HG03066 (cell line): ENCODE results near the gene ARGLU1.

Source experiments
- ATAC-seq: cut with Tn5 transposase; IDR thresholded peaks from one replicate; pipeline ENCODE4 v1.9.1; 2021; ENCODE audit warnings: low read depth; ENCODE audit not compliant: unreplicated experiment

The ARGLU1 gene

DNA sequence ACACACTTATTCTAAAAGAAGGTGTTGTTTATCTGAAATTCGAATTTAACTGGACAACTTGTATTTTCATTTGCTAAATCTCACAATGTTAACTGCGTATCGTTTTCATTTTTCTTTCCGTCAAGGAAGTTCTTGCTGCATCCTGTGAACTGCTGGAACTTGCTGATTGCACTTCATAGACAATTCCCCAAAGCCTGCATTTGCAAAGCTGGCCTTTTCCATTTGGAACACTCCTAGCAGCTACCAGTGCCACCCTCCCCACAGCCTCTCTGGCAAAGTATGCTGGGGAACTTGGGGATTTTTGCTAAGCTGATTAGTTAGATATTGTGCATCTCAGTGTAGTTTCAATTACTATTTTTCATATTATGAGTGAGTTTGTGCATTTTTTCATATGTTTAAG lies 20.4 kb upstream of the ARGLU1 start:
- no peak for ATAC-seq

- no peak for ATAC-seq
Observed at GRCh38 chr13:106587787-106588186, 19.9 kb upstream of the ARGLU1 start.

GRCh38 chr13:106586648-106587166 lies 18.8 kb upstream of the ARGLU1 start:
- no peak for ATAC-seq

GRCh38 chr13:106581225-106581624 lies 13.3 kb upstream of the ARGLU1 start:
- no peak for ATAC-seq

- ATAC-seq: no peak
Observed at GRCh38 chr13:106575896-106576295, 8.0 kb upstream of the ARGLU1 start.

GRCh38 chr13:106573868-106574267 lies 5.9 kb upstream of the ARGLU1 start:
- no peak for ATAC-seq

GRCh38 chr13:106573284-106573846 lies 5.4 kb upstream of the ARGLU1 start:
- ATAC-seq: no peak

- ATAC-seq: peak; percentile 21
Observed at GRCh38 chr13:106570299-106570852, 2.4 kb upstream of the ARGLU1 start.

DNA sequence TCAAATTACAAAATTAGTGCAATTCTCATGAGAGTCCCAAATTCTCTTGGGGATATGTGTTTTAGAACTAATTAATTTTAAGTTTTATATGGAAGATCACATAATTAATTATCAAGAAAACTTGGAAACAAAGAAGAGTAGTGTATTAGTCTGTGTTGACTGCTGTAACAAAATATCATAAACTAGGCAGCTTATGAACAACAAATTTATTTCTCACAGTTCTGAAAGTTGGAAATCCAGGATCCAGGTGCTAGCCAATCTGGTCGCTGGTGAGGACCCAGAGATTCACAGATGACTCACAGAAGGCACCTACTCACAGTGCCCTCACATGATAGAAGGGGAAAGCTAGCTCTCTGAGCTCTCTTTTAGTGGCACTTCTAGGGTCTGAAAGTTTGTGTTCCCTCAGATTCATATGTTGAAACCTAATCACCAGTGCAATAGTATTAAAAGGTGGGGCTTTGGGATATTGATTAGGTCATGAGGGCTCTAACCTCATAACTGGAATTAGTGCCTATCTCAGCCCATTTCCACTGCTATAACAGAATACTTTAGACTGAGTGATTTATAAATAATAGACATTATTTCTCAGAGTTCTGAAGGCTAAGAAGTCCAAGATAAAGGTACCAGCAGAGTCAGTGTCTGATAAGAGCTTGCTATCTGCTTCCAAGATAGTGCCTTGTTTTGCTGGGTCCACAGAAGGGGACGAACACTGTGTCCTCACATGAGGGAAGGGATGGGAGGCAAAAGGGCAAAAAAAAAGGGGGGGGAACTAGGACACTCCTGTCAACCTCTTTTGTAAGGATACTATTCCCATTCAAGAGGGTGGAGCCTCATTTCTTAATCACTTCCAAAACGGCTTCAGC lies 1.5 kb upstream of the ARGLU1 start:
- ATAC-seq: no peak

DNA sequence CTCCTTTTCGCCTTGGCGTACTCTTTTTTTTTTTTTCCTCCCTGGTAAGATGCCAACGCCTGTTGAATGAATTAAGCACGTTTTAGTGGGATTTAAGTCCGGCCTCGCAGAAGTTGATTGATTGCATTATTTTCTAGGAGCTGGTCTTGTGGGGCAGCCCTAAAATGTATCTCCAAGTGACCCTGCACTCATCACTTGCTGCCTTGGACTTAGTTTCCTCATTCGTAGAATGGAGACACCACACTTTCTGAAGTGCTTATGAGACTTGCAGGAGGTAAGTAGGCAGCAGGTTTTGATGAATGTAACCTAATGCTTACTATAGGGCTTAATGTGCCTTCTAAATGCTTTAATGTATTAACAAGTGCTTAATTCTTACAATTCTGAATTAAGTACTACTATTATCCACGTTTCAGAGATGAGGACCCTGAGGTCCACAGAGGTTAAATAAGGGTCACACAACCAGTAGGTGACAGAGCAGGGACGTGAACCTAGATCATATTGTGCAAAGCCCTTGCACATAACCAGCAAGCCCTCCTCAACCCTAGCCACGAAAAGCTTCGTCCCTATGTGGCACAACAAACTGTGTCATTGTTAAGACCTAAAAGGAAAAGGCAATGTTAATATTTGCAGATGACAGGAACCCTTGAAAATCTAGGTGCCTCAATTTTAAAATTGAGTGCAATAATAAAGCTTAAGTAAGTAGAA lies 514 bp upstream of the ARGLU1 start:
- ATAC-seq: peak; percentile 26

DNA sequence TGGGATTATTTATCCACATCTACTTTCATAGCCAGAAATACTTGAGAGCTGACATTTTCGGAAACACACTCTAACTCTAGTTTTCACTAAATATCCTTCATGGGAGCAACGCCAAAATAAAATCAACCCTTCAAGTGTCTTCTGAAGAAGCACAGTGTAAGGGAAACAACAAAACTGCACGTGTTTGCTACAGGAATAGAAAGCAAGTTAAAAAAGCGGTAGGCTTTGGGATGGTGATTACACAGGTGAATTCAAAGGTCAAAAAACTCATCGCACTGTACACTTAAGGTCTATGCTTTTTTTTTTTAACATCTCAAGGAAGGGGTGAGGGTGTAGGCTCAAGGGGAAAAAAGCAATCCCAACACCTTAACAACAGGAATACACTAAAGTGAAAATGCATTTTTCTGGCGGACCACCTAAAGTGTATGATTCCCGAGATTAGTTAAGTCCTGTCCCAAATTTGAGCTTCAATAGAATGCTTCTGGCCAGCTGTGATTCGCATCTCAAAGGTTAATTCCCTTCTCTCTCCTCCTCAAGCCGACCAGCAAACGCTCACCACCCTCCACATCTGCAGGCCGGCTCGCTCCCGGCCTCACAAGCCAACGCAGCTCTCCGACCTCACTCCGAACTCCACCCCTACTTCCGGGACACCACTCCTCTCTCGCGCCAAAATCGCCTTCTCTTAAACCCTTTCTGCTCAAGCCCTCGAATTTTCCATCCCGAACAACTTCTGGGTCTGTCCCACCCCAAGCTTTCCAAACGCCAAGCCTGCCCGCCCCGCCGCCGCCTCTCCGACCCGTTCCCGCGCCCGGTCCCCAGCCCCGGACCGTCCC lies 1.1 kb downstream of the ARGLU1 start:
- ATAC-seq: peak; percentile 42

- no peak for ATAC-seq
Observed at GRCh38 chr13:106565127-106565775, 2.7 kb downstream of the ARGLU1 start.

- no peak for ATAC-seq
Observed at GRCh38 chr13:106562301-106562700, 5.6 kb downstream of the ARGLU1 start.

GRCh38 chr13:106561551-106562170 lies 6.3 kb downstream of the ARGLU1 start:
- ATAC-seq: peak; percentile 76

DNA sequence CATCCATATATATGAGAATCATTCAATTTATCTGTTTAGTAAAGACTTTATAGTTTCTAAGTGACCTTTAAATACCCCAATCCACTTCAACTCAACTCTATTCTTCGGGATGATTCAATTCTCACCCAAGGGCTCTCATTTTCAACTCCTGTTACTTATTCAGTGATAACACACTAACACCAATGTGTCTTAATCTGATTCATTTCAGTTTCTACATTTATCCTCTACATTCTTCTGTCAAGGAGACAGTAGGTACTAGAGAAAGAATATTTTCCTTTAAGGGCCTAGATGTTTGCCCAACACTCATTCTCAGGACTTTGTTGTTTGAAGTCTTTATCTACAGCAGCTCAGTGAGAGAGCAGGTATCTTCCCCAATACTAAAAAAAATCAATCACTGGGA lies 7.1 kb downstream of the ARGLU1 start:
- no peak for ATAC-seq

GRCh38 chr13:106558527-106558926 lies 9.4 kb downstream of the ARGLU1 start:
- no peak for ATAC-seq

- ATAC-seq: no peak
Observed at GRCh38 chr13:106555631-106556328, 12.2 kb downstream of the ARGLU1 start.

- no peak for ATAC-seq
Observed at GRCh38 chr13:106551751-106552150, 16.2 kb downstream of the ARGLU1 start.

GRCh38 chr13:106551350-106551749 lies 16.6 kb downstream of the ARGLU1 start:
- no peak for ATAC-seq
